A549 treated with AZD2906 at 1 μM for 4 hours (cell line): ENCODE data around the gene AAK1. TPM values are rescaled to one million over a fixed set of nuclear protein-coding genes. Genes with fewer than 3 reads are reported as not detected.

Experiments used
- total RNA-seq: library from RNA; stranded (reverse); fragments of 200-300 nt; extraction: Qiagen RNA extraction; gene quantifications from 5 replicates; pipeline ENCODE4 v1.2.3, GENCODE V29; 2022

AAK1 gene
- total RNA-seq = 10.6 to 14.9 TPM (median 12.7 TPM) in 5 replicates

GRCh38 chr2:69643602-69644505 lies at the start of gene AAK1:
Gene AAK1, minus strand, starts transcription at chr2:69643739. Its CDS starts 699 bp downstream, at chr2:69643040.

GRCh38 chr2:69436938-69437750 lies 206.4 kb downstream of the AAK1 start, which contains the start of gene NFU1:
Gene NFU1, minus strand, starts transcription at chr2:69437435. Its CDS starts 13 bp downstream, at chr2:69437422.

Other genes with a start within 250 kb of the AAK1 start
- gene NFU1, start 206.3 kb downstream of the AAK1 start, total RNA-seq = 35.8 to 48.7 TPM (median 45.8 TPM) in 5 replicates
- 321 to 400 TPM (median 345 TPM) in 5 replicates for gene ANXA4, start 98.4 kb upstream of the AAK1 start, total RNA-seq
- gene GMCL1, start 185.9 kb upstream of the AAK1 start, total RNA-seq = 9.0 to 11.6 TPM (median 10.0 TPM) in 5 replicates